ENCODE data around the gene PTPN21. TPM values are rescaled to one million over a fixed set of nuclear protein-coding genes. Genes with fewer than 3 reads are reported as not detected.
A peak's percentile ranks its signal among the peaks of the same experiment; 100 is the strongest.

PTPN21 gene
- total RNA-seq, 1 donor from 2014 or later, result 10.1 TPM

- H3F3A ChIP-seq (ENCODE audit: low read depth), result peaks cover 4% of the 10 kb centered on the region
- peaks cover 12% of the 10 kb centered on the region for H3K36me3 Mint-ChIP-seq
Measured at GRCh38 chr14:88424573-88424972, 130.2 kb downstream of the PTPN21 start.

GRCh38 chr14:88422919-88423650 lies 131.7 kb downstream of the PTPN21 start:
- H3K36me3 ChIP-seq, result peaks cover 9% of the 10 kb centered on the region
- TF ChIP-seq EZH2phosphoT487 (IDR thresholded peaks at IDR 0.05), result no peak
- TF ChIP-seq EZH2 (IDR thresholded peaks at IDR 0.05), result no peak
- TF ChIP-seq CTCF (IDR thresholded peaks at IDR 0.05), result no peak
- Mint-ChIP-seq H3K36me3 (peaks cover 16% of the 10 kb centered on the region), H3K27ac (no peak overlapping the region), H3K9me3 (peaks cover 4% of the 10 kb centered on the region), H3K4me3 (no peak overlapping the region), H3K4me1 (peaks cover 4% of the 10 kb centered on the region), H3K27me3 (ENCODE audit: insufficient read depth, low read depth) (no peaks in the 10 kb centered on the region)
- H3K4me1 ChIP-seq, result peaks cover 6% of the 10 kb centered on the region
- no peak overlapping the region for H2AFZ ChIP-seq (replicated peaks)
- peaks cover 4% of the 10 kb centered on the region for H3F3A ChIP-seq (ENCODE audit: low read depth)
- no peak overlapping the region for H3K9ac ChIP-seq
- no peaks in the 10 kb centered on the region for H3K79me2 ChIP-seq (ENCODE audit: low read depth)
- H4K20me1 ChIP-seq (ENCODE audit: low read depth), result no peaks in the 10 kb centered on the region
- peaks cover 4% of the 10 kb centered on the region for H3K9me3 ChIP-seq (ENCODE audit: low read depth)
- no peak overlapping the region for H3K27ac ChIP-seq
- H3K27me3 ChIP-seq, result no peaks in the 10 kb centered on the region
- DNase-seq (ENCODE audit: low spot score), result no peak
- H3K4me3 ChIP-seq, result no peak overlapping the region
- no peak overlapping the region for H3K4me2 ChIP-seq

More at GRCh38 chr14:88424573-88424972, 130.2 kb downstream of the PTPN21 start:
- H3K79me2 ChIP-seq (ENCODE audit: low read depth), result no peaks in the 10 kb centered on the region
- DNase-seq (ENCODE audit: low spot score), result no peak
- no peak for TF ChIP-seq CTCF (IDR thresholded peaks at IDR 0.05)
- TF ChIP-seq EZH2 (IDR thresholded peaks at IDR 0.05), result no peak
- no peak for TF ChIP-seq EZH2phosphoT487 (IDR thresholded peaks at IDR 0.05)
- no peak overlapping the region for H3K27ac ChIP-seq
- H3K4me1 ChIP-seq, result peaks cover 6% of the 10 kb centered on the region
- H3K4me2 ChIP-seq, result no peak overlapping the region
- H4K20me1 ChIP-seq (ENCODE audit: low read depth), result no peaks in the 10 kb centered on the region
- Mint-ChIP-seq H3K27ac (no peak overlapping the region), H3K9me3 (no peaks in the 10 kb centered on the region), H3K27me3 (ENCODE audit: insufficient read depth, low read depth) (no peaks in the 10 kb centered on the region), H3K4me1 (peaks cover 4% of the 10 kb centered on the region), H3K4me3 (no peak overlapping the region)
- H3K9me3 ChIP-seq (ENCODE audit: low read depth), result no peaks in the 10 kb centered on the region
- no peak overlapping the region for H3K4me3 ChIP-seq
- no peaks in the 10 kb centered on the region for H3K36me3 ChIP-seq
- no peak overlapping the region for H3K9ac ChIP-seq
- H2AFZ ChIP-seq (replicated peaks), result no peak overlapping the region
- H3K27me3 ChIP-seq, result no peaks in the 10 kb centered on the region

- DNase-seq (ENCODE audit: low spot score), result no peak
- peaks cover 4% of the 10 kb centered on the region for H3F3A ChIP-seq (ENCODE audit: low read depth)
- Mint-ChIP-seq H3K27ac (peak overlapping the region; percentile 15), H3K36me3 (peaks cover 26% of the 10 kb centered on the region), H3K27me3 (ENCODE audit: insufficient read depth, low read depth) (no peaks in the 10 kb centered on the region), H3K4me1 (peaks cover 4% of the 10 kb centered on the region), H3K4me3 (no peak overlapping the region), H3K9me3 (peaks cover 14% of the 10 kb centered on the region)
- TF ChIP-seq EZH2 (IDR thresholded peaks at IDR 0.05), result no peak
- no peak for TF ChIP-seq CTCF (IDR thresholded peaks at IDR 0.05)
- no peak for TF ChIP-seq EZH2phosphoT487 (IDR thresholded peaks at IDR 0.05)
- H3K36me3 ChIP-seq, result peaks cover 17% of the 10 kb centered on the region
- peaks cover 12% of the 10 kb centered on the region for H3K9me3 ChIP-seq (ENCODE audit: low read depth)
- no peak overlapping the region for H3K4me2 ChIP-seq
- H4K20me1 ChIP-seq (ENCODE audit: low read depth), result no peaks in the 10 kb centered on the region
- no peak overlapping the region for H3K27ac ChIP-seq
- H3K79me2 ChIP-seq (ENCODE audit: low read depth), result no peaks in the 10 kb centered on the region
- H3K4me3 ChIP-seq, result no peak overlapping the region
- no peak overlapping the region for H3K9ac ChIP-seq
- H3K4me1 ChIP-seq, result peaks cover 6% of the 10 kb centered on the region
- no peak overlapping the region for H2AFZ ChIP-seq (replicated peaks)
- H3K27me3 ChIP-seq, result no peaks in the 10 kb centered on the region
Measured at GRCh38 chr14:88422047-88422446, 132.8 kb downstream of the PTPN21 start.

Measured in neural progenitor cell (in vitro differentiated cells).